HG03060 (cell line): ENCODE results near the gene TADA2B.
A peak's percentile ranks its signal among the peaks of the same experiment; 100 is the strongest.

Experiments used
- ATAC-seq: cut with Tn5 transposase; IDR thresholded peaks from one replicate; pipeline ENCODE4 v1.9.1; 2021; ENCODE audit warnings: low read depth, moderate number of reproducible peaks; ENCODE audit not compliant: unreplicated experiment

Gene TADA2B

GRCh38 chr4:7055111-7055989 is 12.2 kb downstream of the TADA2B start:
- ATAC-seq, result no peak

- no peak for ATAC-seq
Observed at GRCh38 chr4:7055990-7056325, 12.8 kb downstream of the TADA2B start.

- no peak for ATAC-seq
Observed at GRCh38 chr4:7058792-7059191, 15.6 kb downstream of the TADA2B start.

- ATAC-seq, result no peak
Observed at GRCh38 chr4:7059662-7060061, 16.5 kb downstream of the TADA2B start.

- no peak for ATAC-seq
Observed at GRCh38 chr4:7060346-7061150, 17.4 kb downstream of the TADA2B start.

- ATAC-seq, result no peak
Observed at GRCh38 chr4:7061815-7062214, 18.6 kb downstream of the TADA2B start.

- ATAC-seq, result no peak
Observed at GRCh38 chr4:7062816-7063215, 19.6 kb downstream of the TADA2B start.

- ATAC-seq, result no peak
Observed at GRCh38 chr4:7063362-7063761, 20.2 kb downstream of the TADA2B start.

GRCh38 chr4:7066006-7066405 is 22.8 kb downstream of the TADA2B start:
- ATAC-seq, result no peak

GRCh38 chr4:7066493-7066892 is 23.3 kb downstream of the TADA2B start:
- no peak for ATAC-seq

- ATAC-seq, result no peak
Observed at GRCh38 chr4:7067126-7067451, 23.9 kb downstream of the TADA2B start.

GRCh38 chr4:7067452-7068278 is 24.5 kb downstream of the TADA2B start, which contains the start of gene GRPEL1:
Gene GRPEL1 (minus strand): TSS chr4:7068064. CDS start chr4:7068032, 32 bp downstream.
- ATAC-seq, result peak; percentile 83

- peak; percentile 2 for ATAC-seq
Observed at GRCh38 chr4:7068279-7068842, 25.2 kb downstream of the TADA2B start.

GRCh38 chr4:7068883-7069282 is 25.7 kb downstream of the TADA2B start:
- no peak for ATAC-seq

- ATAC-seq, result peak; percentile 40
Observed at GRCh38 chr4:7070729-7071511, 27.7 kb downstream of the TADA2B start.

GRCh38 chr4:7073059-7073458 is 29.9 kb downstream of the TADA2B start:
- no peak for ATAC-seq

- ATAC-seq, result no peak
Observed at GRCh38 chr4:7073526-7074390, 30.6 kb downstream of the TADA2B start.

GRCh38 chr4:7074426-7074825 is 31.3 kb downstream of the TADA2B start:
- no peak for ATAC-seq
